Measurements from ENCODE around the gene SDCCAG8.

The SDCCAG8 gene

DNA sequence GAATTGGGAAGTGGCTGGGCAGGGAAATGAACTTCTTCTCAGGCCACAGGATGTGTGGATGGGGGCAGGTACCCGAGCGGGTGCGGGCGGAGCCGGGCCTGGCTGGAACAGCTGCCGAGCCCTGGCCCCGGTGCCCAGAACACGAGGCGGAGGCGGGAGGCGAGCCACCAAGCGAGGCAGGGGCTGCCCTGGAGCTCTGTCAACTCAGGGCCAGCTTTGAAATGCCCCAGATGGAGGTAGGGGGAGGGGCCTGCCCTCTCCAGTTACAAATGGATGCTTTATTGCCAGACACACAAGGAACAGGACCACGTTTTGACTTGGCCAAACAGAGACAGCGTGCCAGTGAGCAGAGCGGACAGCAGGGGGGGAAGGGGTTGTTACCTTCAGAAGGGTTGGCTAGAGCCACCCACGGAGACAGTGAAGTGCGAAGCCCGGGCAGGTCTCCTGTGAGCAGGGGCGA, 240.4 kb downstream of the SDCCAG8 start:
- DNase-seq (ENCODE audit: insufficient read length, low spot score) (no peak), FAIRE-seq (peak; percentile 58)

DNA sequence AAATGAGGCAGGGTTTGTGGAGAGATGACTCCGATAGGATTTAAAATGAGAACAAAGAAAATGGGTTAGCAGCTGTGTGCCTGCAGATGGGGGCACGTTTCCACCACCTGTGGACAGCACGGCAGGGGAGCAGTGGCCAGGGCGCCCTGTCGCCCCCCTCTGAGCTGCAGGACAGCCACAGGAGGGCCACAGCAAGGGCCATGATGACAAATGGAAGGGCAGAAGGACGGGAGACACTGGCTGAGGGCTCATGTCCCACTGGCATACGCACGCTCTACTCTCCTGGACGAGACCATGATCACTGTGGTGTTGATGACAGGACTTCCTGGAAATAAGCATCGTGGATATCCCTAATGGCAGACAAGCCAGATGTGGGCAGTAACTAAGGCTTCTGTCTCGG, 241.0 kb downstream of the SDCCAG8 start:
- no peak for FAIRE-seq

DNA sequence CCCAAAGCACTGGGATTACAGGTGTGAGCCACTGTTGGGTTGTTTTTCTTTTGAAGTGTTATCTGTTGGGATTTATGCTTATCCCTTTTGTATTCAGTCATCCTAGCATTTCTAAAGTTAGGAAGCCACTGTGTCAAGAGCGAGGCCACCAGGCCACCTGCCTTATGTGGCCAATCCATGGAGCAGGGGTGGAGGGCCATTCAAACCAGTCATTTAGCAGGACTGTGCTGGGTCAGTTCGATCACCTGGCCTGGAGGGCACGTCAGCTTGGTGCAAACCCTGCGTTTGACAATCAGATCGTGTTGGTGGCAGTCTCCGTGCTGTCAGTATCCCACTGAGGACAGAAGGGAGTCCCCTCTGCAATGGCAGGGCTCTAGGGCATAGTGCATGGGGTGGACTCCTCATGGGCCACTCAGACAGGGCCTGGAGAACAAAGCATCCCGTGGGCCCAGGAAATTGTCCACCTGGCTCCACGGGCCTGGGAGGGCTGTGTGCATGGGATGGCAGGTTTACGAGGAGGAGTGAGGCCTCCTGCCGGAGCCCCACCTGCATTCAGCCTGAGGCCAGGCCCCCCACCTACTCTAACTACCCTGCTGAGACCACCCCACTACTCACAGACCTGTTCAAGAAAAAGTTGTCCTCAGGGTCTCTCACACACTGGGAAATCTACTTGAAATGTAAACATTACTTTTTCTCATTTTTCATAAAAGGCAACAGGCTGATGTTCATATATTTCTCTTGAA, 242.3 kb downstream of the SDCCAG8 start:
- FAIRE-seq, result peak; percentile 62

More for the DNA sequence above, 241.0 kb downstream of the SDCCAG8 start:
- DNase-seq (ENCODE audit: insufficient read length, low spot score), result no peak

DNA sequence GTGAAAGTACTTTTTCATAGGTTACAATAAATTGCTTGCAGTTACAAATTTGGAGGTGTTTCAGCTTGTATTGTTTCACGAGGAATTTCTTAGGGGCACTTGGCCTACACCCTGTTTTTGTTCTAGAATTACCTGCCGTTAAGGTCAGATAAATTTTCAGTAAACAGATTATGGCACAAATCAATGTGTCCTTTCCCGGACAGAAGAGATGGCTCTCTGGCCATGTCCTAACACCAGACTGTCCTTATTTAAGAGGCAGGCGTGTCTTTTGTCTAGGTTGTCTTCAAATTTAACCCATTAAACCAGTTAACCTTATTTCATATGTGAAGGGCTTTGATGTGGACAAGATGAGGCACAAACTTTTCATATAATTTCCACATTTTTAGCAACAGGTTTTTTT, 243.4 kb downstream of the SDCCAG8 start:
- FAIRE-seq, result no peak
- no peak for DNase-seq (ENCODE audit: insufficient read length, low spot score)

More for the DNA sequence above, 242.3 kb downstream of the SDCCAG8 start:
- DNase-seq (ENCODE audit: insufficient read length, low spot score), result no peak

DNA sequence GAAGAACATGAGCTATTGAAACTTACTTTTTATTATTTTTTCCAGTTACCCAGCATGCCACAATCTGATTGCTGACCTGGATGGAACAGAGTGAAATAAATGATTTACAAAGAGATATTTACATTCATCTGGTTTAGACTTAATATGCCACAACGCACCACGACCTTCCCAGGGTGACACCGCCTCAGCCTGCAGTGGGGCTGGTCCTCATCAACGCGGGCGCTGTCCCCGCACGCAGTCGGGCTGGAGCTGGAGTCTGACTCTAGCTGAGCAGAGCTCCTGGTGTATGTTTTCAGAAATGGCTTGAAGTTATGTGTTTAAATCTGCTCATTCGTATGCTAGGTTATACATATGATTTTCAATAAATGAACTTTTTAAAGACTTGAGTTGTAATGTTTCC, 243.9 kb downstream of the SDCCAG8 start:
- no peak for DNase-seq (ENCODE audit: insufficient read length, low spot score)
- no peak for FAIRE-seq

DNA sequence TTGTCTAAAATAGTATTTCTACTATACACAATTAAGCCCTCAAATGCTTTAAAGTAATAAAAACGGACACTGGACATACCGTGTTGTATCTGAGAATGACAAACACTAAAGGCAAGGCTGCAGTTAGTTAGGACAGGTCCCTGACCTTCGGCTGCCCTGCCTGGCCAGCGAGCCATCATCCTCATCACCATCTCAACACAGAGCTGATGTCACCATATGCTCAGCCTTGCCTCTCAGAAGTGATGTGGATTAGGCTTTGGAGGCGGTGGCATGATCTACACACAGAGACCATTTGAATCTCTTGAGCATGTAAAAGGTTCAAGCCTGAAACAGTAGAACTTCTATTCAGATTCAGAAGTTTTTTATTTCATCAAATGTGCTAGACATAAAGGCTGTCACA, 244.7 kb downstream of the SDCCAG8 start:
- DNase-seq (ENCODE audit: insufficient read length, low spot score) (no peak), FAIRE-seq (no peak)

DNA sequence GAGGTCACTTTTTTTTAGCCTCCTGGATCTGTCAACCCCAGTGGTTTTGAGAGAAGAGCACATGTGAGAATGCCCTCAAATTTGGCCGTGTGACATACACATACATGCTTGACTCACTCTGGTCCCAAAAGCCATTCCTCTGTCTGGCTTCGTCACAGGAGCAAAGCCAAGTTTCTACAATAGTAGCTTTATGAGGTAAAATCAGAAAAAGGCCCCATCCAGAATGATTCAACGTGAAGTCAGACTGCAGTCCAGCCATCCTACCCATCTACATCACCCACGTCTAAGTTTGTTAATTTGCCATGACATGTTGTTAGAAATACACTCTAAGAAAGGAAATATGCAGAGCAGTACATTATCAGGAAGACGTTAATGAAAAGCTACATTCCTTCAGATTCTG, 245.2 kb downstream of the SDCCAG8 start:
- DNase-seq (ENCODE audit: insufficient read length, low spot score) (no peak), FAIRE-seq (peak; percentile 40)

DNA sequence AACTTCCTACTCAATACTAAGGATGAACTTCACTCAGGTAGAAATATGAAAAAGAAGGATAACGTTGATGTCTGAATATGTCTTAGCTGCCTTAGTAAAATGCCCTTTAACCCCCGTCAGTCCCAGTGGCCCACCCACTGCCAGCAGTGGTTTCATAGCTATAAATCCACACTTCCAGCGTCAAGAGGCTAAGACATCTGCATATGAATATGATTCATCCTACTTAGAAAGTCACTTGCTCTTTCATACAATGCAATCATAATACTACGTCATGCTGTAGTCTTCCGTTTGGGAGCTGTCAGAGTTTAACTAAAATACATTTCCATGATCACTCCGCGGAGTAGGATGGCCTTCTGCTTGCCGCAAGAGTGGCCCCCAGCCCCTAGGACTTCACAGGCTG, 247.3 kb downstream of the SDCCAG8 start:
- no peak for DNase-seq (ENCODE audit: insufficient read length, low spot score)
- no peak for FAIRE-seq

DNA sequence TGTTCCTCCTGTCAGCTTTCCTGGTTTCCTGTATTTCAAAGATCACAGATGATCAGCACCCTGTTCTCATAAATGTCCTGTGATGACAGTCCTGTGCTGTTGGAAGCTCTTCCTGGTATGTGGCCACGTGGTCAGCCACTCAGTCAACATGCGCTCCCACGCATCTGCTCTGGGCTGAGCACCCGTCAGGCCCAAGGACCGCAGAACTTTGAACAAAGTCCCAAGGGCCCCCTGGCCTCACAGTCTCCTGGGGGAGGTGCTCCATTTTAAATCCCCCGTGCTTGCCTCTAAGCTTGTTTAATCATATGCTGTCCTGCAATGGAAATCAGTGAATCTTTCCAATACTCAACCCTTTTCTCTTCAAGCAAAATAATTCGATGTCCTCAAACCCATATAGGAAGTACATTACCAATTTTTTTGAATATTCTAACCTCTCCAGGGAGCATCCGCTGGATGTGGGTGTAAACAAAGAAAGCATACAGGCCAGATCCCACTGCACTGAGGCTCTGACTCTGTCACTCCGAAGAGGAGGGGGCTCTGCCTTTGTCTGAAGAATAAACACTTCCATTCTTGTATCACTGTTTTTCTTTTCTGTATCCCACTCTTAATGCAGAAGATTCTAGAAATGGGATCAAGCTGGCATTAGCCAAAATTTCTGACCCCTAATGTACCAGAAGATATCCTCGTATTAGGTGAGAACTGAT, 250.3 kb downstream of the SDCCAG8 start:
- DNase-seq (ENCODE audit: insufficient read length, low spot score), result no peak
- FAIRE-seq, result no peak

DNA sequence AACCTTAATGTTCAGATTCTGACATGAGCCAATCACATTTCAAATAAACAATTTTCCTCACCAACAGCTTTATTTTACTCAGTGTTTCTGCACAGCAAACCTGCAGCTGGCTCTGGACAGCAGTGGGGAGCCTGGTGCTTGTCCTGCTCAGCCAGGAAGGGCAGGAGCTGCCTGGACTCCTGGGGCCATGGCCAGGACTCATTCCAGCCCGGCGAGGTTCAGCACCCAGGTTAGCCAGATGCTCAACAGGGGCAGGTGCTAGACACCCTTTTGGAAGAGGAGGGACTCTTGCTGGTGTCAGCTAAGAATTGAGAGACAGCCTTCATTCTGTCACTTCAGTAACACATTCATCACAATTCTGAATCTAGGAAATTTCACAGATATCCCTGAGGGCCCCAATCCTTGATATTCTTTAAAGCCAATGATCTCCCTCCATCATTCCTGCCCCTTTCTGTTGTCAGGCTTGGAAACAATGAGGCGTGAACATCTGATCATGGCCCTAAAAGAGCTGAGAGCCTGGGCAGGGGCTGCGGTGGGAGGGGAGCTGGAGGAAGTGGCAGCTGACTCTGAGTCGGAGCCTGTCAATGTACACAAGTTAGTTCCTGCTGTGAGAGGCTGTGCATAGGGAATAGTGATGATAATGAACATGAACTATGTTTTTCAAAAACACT, 251.3 kb downstream of the SDCCAG8 start:
- DNase-seq (ENCODE audit: insufficient read length, low spot score) (no peak), FAIRE-seq (no peak)

DNA sequence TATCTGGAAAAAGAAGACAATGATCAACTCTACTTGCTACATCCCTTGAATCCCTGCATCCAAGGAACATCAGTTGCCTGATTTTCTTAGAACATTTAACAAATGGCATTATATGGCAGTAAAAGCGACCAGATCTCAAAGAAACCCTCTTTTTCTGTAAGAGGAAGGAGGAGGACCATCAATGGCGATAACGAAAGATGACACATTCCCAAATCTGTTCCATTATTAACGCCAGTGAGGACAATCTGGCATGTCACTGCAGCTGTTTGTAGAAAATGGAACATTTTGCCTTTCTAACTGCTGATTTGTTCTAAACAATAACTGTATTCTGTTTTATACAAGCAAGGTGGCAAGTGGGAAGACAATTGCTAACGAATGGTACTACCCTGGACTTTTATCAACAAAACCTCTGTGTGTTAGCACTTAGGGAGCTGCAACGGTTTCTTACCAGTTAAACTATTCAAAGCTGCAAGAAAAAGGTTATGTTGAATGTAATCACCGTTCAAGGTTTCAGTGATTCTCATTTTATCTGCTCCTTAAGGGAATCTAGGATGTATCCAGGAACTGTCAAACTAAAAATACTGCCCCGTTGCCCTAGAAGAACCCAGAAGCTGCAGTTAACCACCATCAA, 251.9 kb downstream of the SDCCAG8 start:
- no peak for FAIRE-seq
- DNase-seq (ENCODE audit: insufficient read length, low spot score), result no peak

DNA sequence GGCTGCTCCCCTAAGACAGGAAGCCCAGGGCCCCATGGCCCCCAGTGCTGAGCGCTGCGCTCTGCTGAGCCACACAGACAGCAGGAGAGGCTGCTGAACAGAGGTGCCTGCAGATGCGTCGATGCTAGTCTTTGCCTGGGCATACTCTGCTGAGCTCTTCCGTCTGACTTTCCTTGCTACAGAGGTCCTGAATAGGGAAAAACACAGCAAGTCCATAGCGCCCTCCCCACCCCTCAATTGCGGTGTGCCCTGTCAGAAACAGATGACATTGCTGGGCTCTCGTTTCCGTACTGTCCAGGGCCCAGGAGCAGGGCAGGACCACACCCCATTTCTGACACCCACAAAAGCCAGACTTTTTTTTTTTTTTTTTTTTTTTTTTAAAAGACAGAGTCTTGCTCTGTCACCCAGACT, 252.5 kb downstream of the SDCCAG8 start:
- FAIRE-seq (no peak), DNase-seq (ENCODE audit: insufficient read length, low spot score) (no peak)

DNA sequence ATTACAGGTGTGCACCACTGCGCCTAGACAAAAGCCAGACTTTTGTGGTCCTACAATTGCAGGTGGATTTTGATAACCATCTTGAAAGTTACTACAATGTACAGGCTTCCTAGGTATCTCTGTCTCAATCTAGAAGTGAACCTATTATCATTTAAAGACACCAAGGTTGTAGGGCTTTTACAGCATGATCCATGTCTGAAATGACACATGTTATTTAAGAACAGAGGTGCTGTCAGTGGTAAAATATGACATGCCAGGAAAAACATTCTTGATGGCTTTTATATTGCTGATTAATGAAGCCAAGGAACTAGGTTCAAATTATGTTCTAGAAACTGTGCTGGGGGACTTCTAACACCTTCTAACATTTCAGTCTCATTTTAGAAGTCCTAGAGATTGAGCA, 253.1 kb downstream of the SDCCAG8 start:
- DNase-seq (ENCODE audit: insufficient read length, low spot score), result no peak
- FAIRE-seq, result no peak

DNA sequence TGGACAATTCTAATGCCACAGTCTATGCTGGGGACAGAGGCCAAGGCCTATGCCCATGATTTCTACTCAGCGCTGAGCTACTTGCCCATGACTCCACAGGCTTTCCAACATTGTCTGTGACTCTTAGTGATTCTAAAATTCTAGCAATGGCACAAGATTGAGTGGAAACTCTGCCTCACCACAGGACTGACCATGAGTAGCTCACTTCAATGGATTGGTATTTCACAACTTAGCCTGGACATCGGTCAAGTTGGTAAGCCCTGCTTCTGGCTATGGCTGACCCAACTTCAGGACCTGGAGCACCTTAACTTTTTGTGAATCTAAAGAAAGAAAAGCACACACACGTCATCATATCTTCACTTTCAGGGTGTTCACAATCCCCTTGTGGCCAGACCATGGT, 255.1 kb downstream of the SDCCAG8 start:
- no peak for FAIRE-seq

DNA sequence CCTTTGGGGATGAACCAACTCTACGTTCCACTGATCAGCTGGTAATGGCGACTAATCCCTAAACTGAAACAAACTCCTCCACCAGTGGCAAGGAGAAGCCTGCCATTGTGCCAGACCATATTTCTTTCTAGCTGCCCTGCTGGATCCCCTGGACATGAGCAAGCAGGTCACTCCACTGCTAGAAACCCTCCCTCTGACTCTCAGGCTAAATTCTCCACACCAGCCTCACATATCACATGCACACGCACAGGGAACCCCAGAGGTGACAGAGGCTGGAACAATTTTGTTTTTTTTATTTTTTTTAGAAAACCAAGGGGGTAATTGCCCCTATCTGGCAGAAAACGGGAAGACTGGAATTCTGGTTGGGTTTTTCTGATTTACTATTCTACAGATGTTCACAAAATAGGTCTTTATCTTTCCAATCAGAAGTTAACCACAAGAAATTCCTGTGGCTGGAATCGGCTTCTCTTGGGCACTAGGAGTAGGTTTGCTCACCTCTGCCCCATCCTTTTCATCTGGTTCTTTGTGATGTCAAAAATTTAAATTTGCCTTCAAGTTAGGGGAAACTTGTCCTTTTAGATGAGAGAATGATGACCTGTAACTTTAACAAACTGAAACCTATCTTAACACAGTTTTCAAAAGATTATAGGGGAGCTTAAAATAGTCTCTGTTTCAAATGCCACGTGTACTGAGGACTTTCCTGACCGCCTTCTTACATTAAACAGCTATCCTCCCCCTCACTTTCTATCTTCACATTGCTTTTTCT, 258.1 kb downstream of the SDCCAG8 start:
- FAIRE-seq (no peak), DNase-seq (ENCODE audit: insufficient read length, low spot score) (peak; percentile 48)

More for the DNA sequence above, 255.1 kb downstream of the SDCCAG8 start:
- no peak for DNase-seq (ENCODE audit: insufficient read length, low spot score)

DNA sequence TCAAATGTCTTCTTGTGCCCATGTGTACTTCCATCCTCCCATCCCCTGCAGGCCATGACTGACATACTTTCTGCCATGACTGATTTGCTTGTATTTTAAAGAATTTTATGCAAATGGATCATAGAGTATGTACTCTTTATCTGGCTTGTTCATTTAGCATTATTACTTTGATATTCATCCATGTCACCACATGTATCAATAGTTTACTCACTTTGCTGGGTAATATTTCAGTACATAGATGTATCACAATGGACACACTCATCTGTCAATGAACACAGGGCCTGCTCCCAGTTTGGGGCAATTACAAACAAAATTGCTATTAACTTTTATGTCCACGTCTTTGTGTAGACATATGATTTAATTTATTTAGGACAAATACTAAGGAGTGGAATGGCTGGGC, 259.1 kb downstream of the SDCCAG8 start:
- no peak for DNase-seq (ENCODE audit: insufficient read length, low spot score)
- no peak for FAIRE-seq

DNA sequence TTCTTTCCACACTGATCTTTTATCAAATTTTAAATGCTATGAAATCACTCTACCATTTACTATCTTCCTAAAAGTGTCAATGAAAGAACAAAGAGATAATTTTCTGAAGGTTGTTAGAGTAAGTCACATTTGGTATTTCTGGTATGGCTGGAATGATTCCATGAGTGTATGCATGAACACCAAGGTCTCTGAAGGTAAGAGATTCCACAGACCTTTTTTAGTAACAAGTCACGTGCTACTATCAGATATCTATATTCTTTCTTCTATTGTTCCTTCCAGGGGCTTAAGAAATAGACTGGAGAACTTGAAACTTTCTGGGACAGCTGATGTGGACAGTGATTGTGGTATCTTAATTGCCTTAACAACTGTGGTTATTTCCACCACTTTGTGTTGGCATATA, 265.0 kb downstream of the SDCCAG8 start:
- FAIRE-seq (no peak), DNase-seq (ENCODE audit: insufficient read length, low spot score) (no peak)

DNA sequence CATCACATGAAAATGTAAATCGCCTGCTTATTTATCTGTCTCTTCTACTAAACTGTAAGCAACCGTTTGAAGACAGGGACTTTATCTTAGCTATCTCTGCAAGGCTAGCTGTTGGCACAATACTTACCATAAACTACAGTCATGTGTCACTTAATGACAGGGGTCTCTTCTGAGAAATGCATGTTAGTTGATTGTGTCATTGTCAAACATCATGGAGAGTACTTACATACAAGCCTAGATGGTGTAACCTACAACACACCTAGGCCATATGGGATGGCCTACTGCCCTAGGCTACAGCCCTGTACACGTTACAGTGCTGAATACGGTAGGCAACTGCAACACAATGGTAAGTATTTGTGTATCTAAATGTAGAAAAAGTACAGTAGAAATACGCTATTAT, 267.9 kb downstream of the SDCCAG8 start:
- DNase-seq (ENCODE audit: insufficient read length, low spot score) (no peak), FAIRE-seq (peak; percentile 74)

DNA sequence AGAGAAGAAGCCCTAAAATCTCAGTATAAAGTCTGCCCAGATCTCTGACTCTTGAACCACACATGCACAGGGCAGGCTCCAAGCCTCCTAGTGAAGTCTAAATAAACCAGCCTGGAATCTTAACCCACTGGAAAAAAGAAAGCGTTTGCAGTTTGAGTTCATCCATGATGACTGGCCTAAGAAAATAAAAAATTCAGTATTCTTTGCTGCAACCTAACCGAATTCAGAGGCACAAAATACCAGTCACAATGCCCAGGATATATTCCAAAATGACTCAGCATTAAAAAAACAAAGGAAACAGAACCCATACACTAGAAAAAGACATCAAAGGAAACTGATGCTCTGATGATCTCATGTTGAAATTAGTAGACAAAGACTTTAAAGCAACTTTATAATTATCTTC, 269.2 kb downstream of the SDCCAG8 start:
- FAIRE-seq (no peak), DNase-seq (ENCODE audit: insufficient read length, low spot score) (no peak)

DNA sequence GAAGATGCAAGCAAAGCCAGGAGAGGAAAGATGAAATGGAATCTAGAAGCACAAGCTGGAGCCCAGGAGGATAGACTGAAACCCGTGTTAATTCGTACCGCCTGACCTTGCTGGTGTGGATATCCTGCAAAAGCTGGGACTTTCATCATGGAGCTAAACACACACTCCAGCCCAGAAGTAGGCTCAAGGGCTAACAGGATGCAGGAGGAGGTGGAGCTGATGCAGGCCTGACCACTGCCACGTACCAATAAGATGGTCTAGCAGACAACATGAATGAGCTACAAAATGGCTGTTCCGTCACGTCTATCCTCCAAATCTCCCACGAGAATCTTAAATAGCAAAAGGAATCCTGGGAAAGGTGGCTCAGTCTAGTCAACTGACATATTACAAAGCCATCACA, 270.3 kb downstream of the SDCCAG8 start:
- no peak for DNase-seq (ENCODE audit: insufficient read length, low spot score)
- no peak for FAIRE-seq
